HepG2 (cell line): ENCODE data around the gene NEGR1. TPM values are rescaled to one million over a fixed set of nuclear protein-coding genes. Genes with fewer than 3 reads are reported as not detected.

Experiments
- ATAC-seq: fragments of 200-7000 bp; cut with Tn5 transposase; 3 replicates; pipeline ENCODE4 v1.9.1; 2020; ENCODE audit warnings: mild to moderate bottlenecking, moderate library complexity
- BruUV-seq: library from RNA; stranded (reverse); fragments of 400-500 nt; replicated peaks from 2 replicates; lab custom pipeline; 2021; lab: Mats Ljungman, UMichigan
- CTCF ChIA-PET: fragments of 300-600 bp; formaldehyde crosslinking; extraction: SDS; loops from one replicate; lab custom pipeline; 2021; ENCODE audit warnings: low total read pairs, inconsistent platforms, low intra/inter-chr PET ratio; lab: Yijun Ruan, JAX
- POLR2A ChIA-PET: fragments of 350-600 bp; sonication (Branson Sonifier 250); formaldehyde crosslinking; loops from one replicate; lab custom pipeline; 2020; ENCODE audit warnings: antibody characterized with exemption, inconsistent platforms; lab: Yijun Ruan, JAX
- DNase-seq: peaks from one replicate; pipeline ENCODE4 v3.0.0-alpha.2; 2015; ENCODE audit warnings: low spot score
- FAIRE-seq: peaks from 3 replicates; lab custom pipeline; 2011; peaks lifted over from hg19 to GRCh38; lab: Jason Lieb, UNC
- H2AFZ ChIP-seq: one replicate; pipeline ENCODE4 v1.6.1; 2011; ENCODE audit warnings: low read length, inconsistent platforms
- H3K27ac ChIP-seq: fragments of 300-600 bp; 3 replicates; pipeline ENCODE4 v1.8.0; 2011; ENCODE audit warnings: mixed run types, mild to moderate bottlenecking, mixed read lengths, low read length, inconsistent platforms; ENCODE audit not compliant: insufficient read depth; ENCODE audit errors: extremely low read length
- H3K27me3 ChIP-seq, 2 experiments: fragments of 200-600 bp in 1 of 2; 2 replicates in 1 of 2; 3 replicates in 1 of 2; pipeline versions ENCODE4 v1.6.0 to v1.8.0; 2011; ENCODE audit warnings: low read length in 2 of 2, mild to moderate bottlenecking in 2 of 2, moderate library complexity in 2 of 2, inconsistent platforms in 1 of 2; ENCODE audit not compliant: insufficient read depth in 2 of 2, control insufficient read depth in 1 of 2
- H3K36me3 ChIP-seq, 2 experiments: fragments of 200-600 bp in 1 of 2; replicated peaks in 1 of 2; 2 replicates in 1 of 2; 3 replicates in 1 of 2; pipeline versions ENCODE4 v1.5.1 to v1.8.0; 2011; ENCODE audit warnings: low read length in 2 of 2, inconsistent platforms in 1 of 2; ENCODE audit not compliant: insufficient read depth in 2 of 2, control insufficient read depth in 1 of 2
- H3K4me1 ChIP-seq: 2 replicates; pipeline ENCODE4 v1.5.1; 2012; ENCODE audit warnings: low read length, inconsistent platforms; ENCODE audit not compliant: insufficient read depth
- H3K4me2 ChIP-seq: 2 replicates; pipeline ENCODE4 v1.6.0; 2011; ENCODE audit warnings: low read depth, low read length, inconsistent platforms
- H3K4me3 ChIP-seq, 3 experiments: fragments of 200-600 bp in 1 of 3; sonication (generic), shearing (Covaris generic) in 1 of 3; replicated peaks in 1 of 3; 2 replicates each; pipeline ENCODE4 v1.5.1; 2011 to 2016; ENCODE audit warnings: low read length in 3 of 3, inconsistent platforms in 2 of 3, low read depth in 2 of 3, mild to moderate bottlenecking in 2 of 3, control low read depth in 1 of 3, mixed read lengths in 1 of 3; ENCODE audit not compliant: insufficient read depth in 1 of 3
- H3K79me2 ChIP-seq: one replicate; pipeline ENCODE4 v1.6.1; 2011; ENCODE audit warnings: low read length, inconsistent platforms; ENCODE audit not compliant: insufficient read depth
- H3K9ac ChIP-seq: 2 replicates; pipeline ENCODE4 v1.6.0; 2011; ENCODE audit warnings: mild to moderate bottlenecking, low read depth, low read length, inconsistent platforms; ENCODE audit not compliant: insufficient read depth
- H3K9me3 ChIP-seq: 2 replicates; pipeline ENCODE4 v1.5.1; 2012; ENCODE audit warnings: mild to moderate bottlenecking, low read length
- H4K20me1 ChIP-seq: 2 replicates; pipeline ENCODE4 v1.6.0; 2011; ENCODE audit warnings: inconsistent platforms, mild to moderate bottlenecking, low read length, moderate library complexity; ENCODE audit not compliant: insufficient read depth
- MTA1 ChIP-seq: sonication (generic); formaldehyde crosslinking; IDR thresholded peaks from 2 replicates; pipeline ENCODE4 v1.4.0; 2020; ENCODE audit warnings: missing genetic modification reagents, mild to moderate bottlenecking, borderline replicate concordance
- NPAS2 ChIP-seq: sonication (generic); formaldehyde crosslinking; IDR thresholded peaks from 2 replicates; pipeline ENCODE4 v1.8.0; 2022; ENCODE audit warnings: mild to moderate bottlenecking, missing genetic modification reagents, borderline replicate concordance
- ZBTB4 ChIP-seq: sonication (generic); formaldehyde crosslinking; IDR thresholded peaks from 2 replicates; pipeline ENCODE4 v1.4.0; 2020; ENCODE audit warnings: missing genetic modification reagents, mild to moderate bottlenecking, borderline replicate concordance
- ZNF138 ChIP-seq: sonication (generic); formaldehyde crosslinking; IDR thresholded peaks from 2 replicates; pipeline ENCODE4 v1.5.0; 2020; ENCODE audit warnings: mild to moderate bottlenecking, low read depth, missing genetic modification reagents
- in situ Hi-C: cut with HindIII; loops from 2 replicates; pipeline ENCODE4 v1.10.0; 2017; ENCODE audit warnings: low pct_unique_long_range_greater_than_20kb; ENCODE audit not compliant: extremely low pct_ligation_motif_present
- intact Hi-C: fragments of 100-400 bp; cut with micrococcal nuclease; formaldehyde crosslinking; loops from one replicate; pipeline ENCODE4 v1.10.0; 2022; ENCODE audit not compliant: unreplicated experiment
- polyA plus RNA-seq, 8 experiments: library from polyadenylated mRNA; depleted of rRNA in 3 of 8; stranded (reverse) in 7 of 8; unstranded in 1 of 8; fragments of >200 nt; fragmentation: Illumina TruSeq in 4 of 8; extraction: Trizol in 4 of 8; gene quantifications; 2 replicates each; pipeline versions ENCODE4 v1.2.1 to v1.2.3, GENCODE V29; 2011 to 2016; ENCODE audit warnings: low read depth in 4 of 8, missing spikeins in 1 of 8, mixed read lengths in 1 of 8; ENCODE audit not compliant: insufficient read depth in 1 of 8
- total RNA-seq, 5 experiments: library from RNA; depleted of rRNA; stranded (reverse); fragments of >200 nt; fragmentation: Illumina TruSeq; extraction: Trizol; gene quantifications; 2 replicates each; pipeline ENCODE4 v1.2.3, GENCODE V29; 2016; ENCODE audit warnings: low read depth in 1 of 5
- TF ChIP-seq, protein P1 (sequence below): sonication (generic); formaldehyde crosslinking; IDR thresholded peaks from 2 replicates; pipeline ENCODE4 v1.9.0; 2022; ENCODE audit warnings: missing genetic modification reagents, mild to moderate bottlenecking, borderline replicate concordance

NEGR1 gene
- total and polyA plus RNA-seq, 2 of the 13 experiments (the other 11 are each of a cell fraction or from before 2014, with no cell fraction given), result not detected

- no peak for DNase-seq
- Histone ChIP-seq H3K9ac (no peak overlapping the region), H3K4me1 (no peaks in the 10 kb centered on the region), H3K27me3 (no peaks in the 10 kb centered on the region), H2AFZ (no peak overlapping the region), H4K20me1 (no peaks in the 10 kb centered on the region), H3K36me3 (no peaks in the 10 kb centered on the region), H3K9me3 (peaks cover 26% of the 10 kb centered on the region), H3K27ac (no peak overlapping the region), H3K4me2 (no peak overlapping the region), H3K4me3 (no peak overlapping the region), H3K79me2 (no peaks in the 10 kb centered on the region)
- intact Hi-C loops, result no loop called here
- TF ChIP-seq ZBTB4 (CRISPR knock-in tag) (no peak), ZNF138 (CRISPR knock-in tag) (no peak), MTA1 (CRISPR knock-in tag) (no peak), NPAS2 (no peak)
- TF ChIP-seq, protein P1, sequence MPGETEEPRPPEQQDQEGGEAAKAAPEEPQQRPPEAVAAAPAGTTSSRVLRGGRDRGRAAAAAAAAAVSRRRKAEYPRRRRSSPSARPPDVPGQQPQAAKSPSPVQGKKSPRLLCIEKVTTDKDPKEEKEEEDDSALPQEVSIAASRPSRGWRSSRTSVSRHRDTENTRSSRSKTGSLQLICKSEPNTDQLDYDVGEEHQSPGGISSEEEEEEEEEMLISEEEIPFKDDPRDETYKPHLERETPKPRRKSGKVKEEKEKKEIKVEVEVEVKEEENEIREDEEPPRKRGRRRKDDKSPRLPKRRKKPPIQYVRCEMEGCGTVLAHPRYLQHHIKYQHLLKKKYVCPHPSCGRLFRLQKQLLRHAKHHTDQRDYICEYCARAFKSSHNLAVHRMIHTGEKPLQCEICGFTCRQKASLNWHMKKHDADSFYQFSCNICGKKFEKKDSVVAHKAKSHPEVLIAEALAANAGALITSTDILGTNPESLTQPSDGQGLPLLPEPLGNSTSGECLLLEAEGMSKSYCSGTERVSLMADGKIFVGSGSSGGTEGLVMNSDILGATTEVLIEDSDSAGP, result no peak
- POLR2A ChIA-PET, result no interaction called here
- CTCF ChIA-PET, result no interaction called here
- in situ Hi-C loops, result no loop called here
- FAIRE-seq, result no peak
- BruUV-seq, result no TSS peak
- no peak for ATAC-seq
These were observed 788.2 kb downstream of the NEGR1 start for GRCh38 chr1:71494163-71494562.
